GM12891 (cell line): ENCODE data around the gene ASTN2.

Source experiments
- POLR2A ChIP-seq: IDR thresholded peaks from 2 replicates; pipeline ENCODE4 v1.6.1; 2011; ENCODE audit warnings: low read depth, low read length, control low read depth
- POLR2AphosphoS5 ChIP-seq: IDR thresholded peaks from 2 replicates; pipeline ENCODE4 v1.6.1; 2011; ENCODE audit warnings: low read depth, low read length, control low read depth
- SPI1 ChIP-seq: IDR thresholded peaks from 2 replicates; pipeline ENCODE4 v1.6.1; 2011; ENCODE audit warnings: low read depth, low read length, control low read depth

GRCh38 chr9:116703634-116704033 is 711.2 kb downstream of the ASTN2 start:
- TF ChIP-seq SPI1 (no peak), POLR2AphosphoS5 (no peak), POLR2A (no peak)
